HepG2 (cell line): ENCODE measurements around the gene ANTXR1. TPM values are rescaled to one million over a fixed set of nuclear protein-coding genes. Genes with fewer than 3 reads are reported as not detected.

Experiments
- ATAC-seq: fragments of 200-7000 bp; cut with Tn5 transposase; 3 replicates; pipeline ENCODE4 v1.9.1; 2020; ENCODE audit warnings: mild to moderate bottlenecking, moderate library complexity
- BruUV-seq: library from RNA; stranded (reverse); fragments of 400-500 nt; replicated peaks from 2 replicates; lab custom pipeline; 2021; lab: Mats Ljungman, UMichigan
- CTCF ChIA-PET: fragments of 300-600 bp; formaldehyde crosslinking; extraction: SDS; loops from one replicate; lab custom pipeline; 2021; ENCODE audit warnings: low total read pairs, inconsistent platforms, low intra/inter-chr PET ratio; lab: Yijun Ruan, JAX
- POLR2A ChIA-PET: fragments of 350-600 bp; sonication (Branson Sonifier 250); formaldehyde crosslinking; loops from one replicate; lab custom pipeline; 2020; ENCODE audit warnings: antibody characterized with exemption, inconsistent platforms; lab: Yijun Ruan, JAX
- DNase-seq: peaks from one replicate; pipeline ENCODE4 v3.0.0-alpha.2; 2015; ENCODE audit warnings: low spot score
- FAIRE-seq: peaks from 3 replicates; lab custom pipeline; 2011; peaks lifted over from hg19 to GRCh38; lab: Jason Lieb, UNC
- H2AFZ ChIP-seq: one replicate; pipeline ENCODE4 v1.6.1; 2011; ENCODE audit warnings: low read length, inconsistent platforms
- H3K27ac ChIP-seq: fragments of 300-600 bp; 3 replicates; pipeline ENCODE4 v1.8.0; 2011; ENCODE audit warnings: mixed run types, mild to moderate bottlenecking, mixed read lengths, low read length, inconsistent platforms; ENCODE audit not compliant: insufficient read depth; ENCODE audit errors: extremely low read length
- H3K27me3 ChIP-seq, 2 experiments: fragments of 200-600 bp in 1 of 2; 2 replicates in 1 of 2; 3 replicates in 1 of 2; pipeline versions ENCODE4 v1.6.0 to v1.8.0; 2011; ENCODE audit warnings: low read length in 2 of 2, mild to moderate bottlenecking in 2 of 2, moderate library complexity in 2 of 2, inconsistent platforms in 1 of 2; ENCODE audit not compliant: insufficient read depth in 2 of 2, control insufficient read depth in 1 of 2
- H3K36me3 ChIP-seq, 2 experiments: fragments of 200-600 bp in 1 of 2; replicated peaks in 1 of 2; 2 replicates in 1 of 2; 3 replicates in 1 of 2; pipeline versions ENCODE4 v1.5.1 to v1.8.0; 2011; ENCODE audit warnings: low read length in 2 of 2, inconsistent platforms in 1 of 2; ENCODE audit not compliant: insufficient read depth in 2 of 2, control insufficient read depth in 1 of 2
- H3K4me1 ChIP-seq: 2 replicates; pipeline ENCODE4 v1.5.1; 2012; ENCODE audit warnings: low read length, inconsistent platforms; ENCODE audit not compliant: insufficient read depth
- H3K4me2 ChIP-seq: 2 replicates; pipeline ENCODE4 v1.6.0; 2011; ENCODE audit warnings: low read depth, low read length, inconsistent platforms
- H3K4me3 ChIP-seq, 3 experiments: fragments of 200-600 bp in 1 of 3; sonication (generic), shearing (Covaris generic) in 1 of 3; replicated peaks in 1 of 3; 2 replicates each; pipeline ENCODE4 v1.5.1; 2011 to 2016; ENCODE audit warnings: low read length in 3 of 3, inconsistent platforms in 2 of 3, low read depth in 2 of 3, mild to moderate bottlenecking in 2 of 3, control low read depth in 1 of 3, mixed read lengths in 1 of 3; ENCODE audit not compliant: insufficient read depth in 1 of 3
- H3K79me2 ChIP-seq: one replicate; pipeline ENCODE4 v1.6.1; 2011; ENCODE audit warnings: low read length, inconsistent platforms; ENCODE audit not compliant: insufficient read depth
- H3K9ac ChIP-seq: 2 replicates; pipeline ENCODE4 v1.6.0; 2011; ENCODE audit warnings: mild to moderate bottlenecking, low read depth, low read length, inconsistent platforms; ENCODE audit not compliant: insufficient read depth
- H3K9me3 ChIP-seq: 2 replicates; pipeline ENCODE4 v1.5.1; 2012; ENCODE audit warnings: mild to moderate bottlenecking, low read length
- H4K20me1 ChIP-seq: 2 replicates; pipeline ENCODE4 v1.6.0; 2011; ENCODE audit warnings: inconsistent platforms, mild to moderate bottlenecking, low read length, moderate library complexity; ENCODE audit not compliant: insufficient read depth
- ATAD3A ChIP-seq: sonication (generic); formaldehyde crosslinking; IDR thresholded peaks from 2 replicates; pipeline ENCODE4 v1.4.0; 2020; ENCODE audit warnings: missing genetic modification reagents
- MZF1 ChIP-seq: sonication (generic); formaldehyde crosslinking; IDR thresholded peaks from 2 replicates; pipeline ENCODE4 v1.8.1; 2023; ENCODE audit warnings: mild to moderate bottlenecking, missing genetic modification reagents, borderline replicate concordance
- NAIF1 ChIP-seq: sonication (generic); formaldehyde crosslinking; IDR thresholded peaks from 2 replicates; pipeline ENCODE4 v1.5.0; 2020; ENCODE audit warnings: mild to moderate bottlenecking, missing genetic modification reagents, borderline replicate concordance
- RAD51 ChIP-seq: fragments of 450-650 bp; IDR thresholded peaks from 2 replicates; pipeline ENCODE4 v1.6.1; 2016; ENCODE audit warnings: borderline replicate concordance
- RCOR2 ChIP-seq: IDR thresholded peaks from 2 replicates; pipeline ENCODE4 v1.6.1; 2016; ENCODE audit warnings: missing biosample characterization, missing genetic modification reagents
- SRF ChIP-seq: IDR thresholded peaks from 2 replicates; pipeline ENCODE4 v1.6.1; 2011; ENCODE audit warnings: mild to moderate bottlenecking, low read depth, low read length, moderate library complexity
- ZHX2 ChIP-seq, 2 experiments: sonication (generic) in 1 of 2; formaldehyde crosslinking in 1 of 2; IDR thresholded peaks; 2 replicates each; pipeline versions ENCODE4 v1.6.1 to v1.9.0; 2014 to 2022; ENCODE audit warnings: antibody characterized with exemption in 1 of 2, borderline replicate concordance in 1 of 2, inconsistent platforms in 1 of 2, low read depth in 1 of 2, missing genetic modification reagents in 1 of 2
- ZNF34 ChIP-seq: sonication (generic); formaldehyde crosslinking; IDR thresholded peaks from 2 replicates; pipeline ENCODE4 v1.4.0; 2020; ENCODE audit warnings: mild to moderate bottlenecking, missing genetic modification reagents, borderline replicate concordance
- ZNF350 ChIP-seq: sonication (generic); formaldehyde crosslinking; IDR thresholded peaks from 2 replicates; pipeline ENCODE4 v1.4.0; 2020; ENCODE audit warnings: mild to moderate bottlenecking, low read depth, missing genetic modification reagents, borderline replicate concordance
- ZNF547 ChIP-seq: sonication (generic); formaldehyde crosslinking; IDR thresholded peaks from 2 replicates; pipeline ENCODE4 v1.5.1; 2020; ENCODE audit warnings: mild to moderate bottlenecking, missing genetic modification reagents
- ZNF557 ChIP-seq: sonication (generic); formaldehyde crosslinking; IDR thresholded peaks from 2 replicates; pipeline ENCODE4 v1.4.0; 2020; ENCODE audit warnings: missing genetic modification reagents
- ZNF629 ChIP-seq: sonication (generic); formaldehyde crosslinking; conservative IDR thresholded peaks from 2 replicates; pipeline ENCODE4 v1.5.0; 2020; ENCODE audit warnings: missing genetic modification reagents
- ZNF75D ChIP-seq: sonication (generic); formaldehyde crosslinking; IDR thresholded peaks from 2 replicates; pipeline ENCODE4 v1.8.1; 2023; ENCODE audit warnings: missing genetic modification reagents, mild to moderate bottlenecking, borderline replicate concordance
- ZNF768 ChIP-seq: sonication (generic); formaldehyde crosslinking; IDR thresholded peaks from 2 replicates; pipeline ENCODE4 v1.4.0; 2020; ENCODE audit warnings: missing genetic modification reagents
- WGBS: methylation state at CpG from one replicate; pipeline ENCODE4 v1.1.6; 2017; ENCODE audit warnings: low lambda C conversion rate; 5-methylcytosine and 5-hydroxymethylcytosine counted together
- in situ Hi-C: cut with HindIII; loops from 2 replicates; pipeline ENCODE4 v1.10.0; 2017; ENCODE audit warnings: low pct_unique_long_range_greater_than_20kb; ENCODE audit not compliant: extremely low pct_ligation_motif_present
- intact Hi-C: fragments of 100-400 bp; cut with micrococcal nuclease; formaldehyde crosslinking; loops from one replicate; pipeline ENCODE4 v1.10.0; 2022; ENCODE audit not compliant: unreplicated experiment
- polyA plus RNA-seq, 8 experiments: library from polyadenylated mRNA; depleted of rRNA in 3 of 8; stranded (reverse) in 7 of 8; unstranded in 1 of 8; fragments of >200 nt; fragmentation: Illumina TruSeq in 4 of 8; extraction: Trizol in 4 of 8; gene quantifications; 2 replicates each; pipeline versions ENCODE4 v1.2.1 to v1.2.3, GENCODE V29; 2011 to 2016; ENCODE audit warnings: low read depth in 4 of 8, missing spikeins in 1 of 8, mixed read lengths in 1 of 8; ENCODE audit not compliant: insufficient read depth in 1 of 8
- total RNA-seq, 5 experiments: library from RNA; depleted of rRNA; stranded (reverse); fragments of >200 nt; fragmentation: Illumina TruSeq; extraction: Trizol; gene quantifications; 2 replicates each; pipeline ENCODE4 v1.2.3, GENCODE V29; 2016; ENCODE audit warnings: low read depth in 1 of 5
- TF ChIP-seq, protein P1 (sequence below): sonication (generic); formaldehyde crosslinking; IDR thresholded peaks from 2 replicates; pipeline ENCODE4 v1.4.0; 2020; ENCODE audit warnings: missing genetic modification reagents

The ANTXR1 gene
- total and polyA plus RNA-seq, 2 of the 13 experiments (the other 11 are each of a cell fraction or from before 2014, with no cell fraction given), result 4.5 to 12.7 TPM

DNA sequence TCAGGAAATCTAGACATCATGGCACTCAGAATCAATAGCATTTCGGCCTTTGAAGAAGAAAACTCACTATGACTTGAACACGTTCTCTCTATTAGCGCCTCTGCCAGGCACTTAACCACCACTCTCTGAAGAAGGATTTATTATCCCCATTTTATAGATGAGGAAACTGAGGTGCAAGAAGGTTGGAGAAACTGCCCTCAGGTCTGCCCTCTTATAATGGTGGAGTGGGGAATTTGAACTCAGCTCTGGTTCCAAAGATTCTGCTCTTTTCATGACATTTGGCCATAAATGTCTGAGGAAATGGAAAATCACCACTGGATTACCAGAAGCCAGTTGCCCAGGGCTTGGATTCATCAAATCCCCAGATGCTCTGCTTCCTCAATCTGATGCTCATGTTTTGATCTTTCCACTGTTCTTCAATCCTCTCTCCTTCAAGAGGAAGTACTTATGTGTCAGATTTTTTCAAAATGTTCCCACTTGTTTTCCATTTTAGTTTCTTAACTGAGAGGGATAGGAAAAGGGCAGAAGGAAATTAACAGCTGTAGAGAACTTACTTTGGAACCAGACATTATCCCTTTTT, 68.1 kb downstream of the ANTXR1 start (continued):
- no peak for TF ChIP-seq ZHX2 (IDR thresholded peaks at IDR 0.05; ENCODE audit: low read depth)
- TF ChIP-seq ZHX2 (CRISPR knock-in tag; IDR thresholded peaks at IDR 0.05; ENCODE audit: borderline replicate concordance), result no peak
- TF ChIP-seq ZNF350, result no peak
- TF ChIP-seq RAD51, result no peak
- no peak for TF ChIP-seq MZF1 (CRISPR knock-in tag)

GRCh38 chr2:69081757-69082156, 68.8 kb downstream of the ANTXR1 start:
- in situ Hi-C loops (no loop called here), intact Hi-C loops (no loop called here)
- Histone ChIP-seq H3K4me3 (no peak overlapping the region), H3K9me3 (no peaks in the 10 kb centered on the region), H4K20me1 (no peaks in the 10 kb centered on the region), H3K36me3 (peaks cover 0 to 16% of the 10 kb centered on the region in 2 experiments; a peak in 4 of 5 replicates), H3K27me3 (no peaks in the 10 kb centered on the region), H3K4me2 (peak overlapping the region; percentile 65), H3K79me2 (no peaks in the 10 kb centered on the region), H3K27ac (no peak overlapping the region), H3K9ac (peak overlapping the region; percentile 43; the same call in 1 of the 2 replicates), H3K4me1 (peaks cover 37% of the 10 kb centered on the region), H2AFZ (no peak overlapping the region)
- no TSS peak for BruUV-seq
- POLR2A ChIA-PET, result interaction anchor here (0.6 to 2.2 kb wide), 2 partner anchors 20 to 30 kb away, joined by 3 to 11 read pairs; no protein-coding TSS in a partner anchor
- no peak for FAIRE-seq
- DNase-seq, result no peak
- WGBS, result 94% methylated on average over 4 of the region's 4 CpGs
- TF ChIP-seq RCOR2 (CRISPR knock-in tag) (0 out of 2 replicates have a peak, but pooled peaks have one; percentile 24), ZNF629 (CRISPR knock-in tag) (peak; percentile 39; the same call in 1 of the 2 replicates), SRF (no peak), ZNF34 (CRISPR knock-in tag) (peak; percentile 38; the same call in 1 of the 2 replicates), ATAD3A (CRISPR knock-in tag) (no peak), NAIF1 (CRISPR knock-in tag) (0 out of 2 replicates have a peak, but pooled peaks have one; percentile 24), ZNF75D (CRISPR knock-in tag) (0 out of 2 replicates have a peak, but pooled peaks have one; percentile 29), ZNF547 (CRISPR knock-in tag) (no peak), ZNF768 (CRISPR knock-in tag) (peak; percentile 80; the same call in 1 of the 2 replicates), ZNF557 (CRISPR knock-in tag) (no peak)
- TF ChIP-seq, protein P1, sequence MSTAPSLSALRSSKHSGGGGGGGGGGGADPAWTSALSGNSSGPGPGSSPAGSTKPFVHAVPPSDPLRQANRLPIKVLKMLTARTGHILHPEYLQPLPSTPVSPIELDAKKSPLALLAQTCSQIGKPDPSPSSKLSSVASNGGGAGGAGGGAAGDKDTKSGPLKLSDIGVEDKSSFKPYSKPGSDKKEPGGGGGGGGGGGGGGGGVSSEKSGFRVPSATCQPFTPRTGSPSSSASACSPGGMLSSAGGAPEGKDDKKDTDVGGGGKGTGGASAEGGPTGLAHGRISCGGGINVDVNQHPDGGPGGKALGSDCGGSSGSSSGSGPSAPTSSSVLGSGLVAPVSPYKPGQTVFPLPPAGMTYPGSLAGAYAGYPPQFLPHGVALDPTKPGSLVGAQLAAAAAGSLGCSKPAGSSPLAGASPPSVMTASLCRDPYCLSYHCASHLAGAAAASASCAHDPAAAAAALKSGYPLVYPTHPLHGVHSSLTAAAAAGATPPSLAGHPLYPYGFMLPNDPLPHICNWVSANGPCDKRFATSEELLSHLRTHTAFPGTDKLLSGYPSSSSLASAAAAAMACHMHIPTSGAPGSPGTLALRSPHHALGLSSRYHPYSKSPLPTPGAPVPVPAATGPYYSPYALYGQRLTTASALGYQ (CRISPR knock-in tag), result no peak
- CTCF ChIA-PET, result no interaction called here
- ATAC-seq, result no peak
